Hepatocyte (in vitro differentiated cells): ENCODE results near the gene ACTR6. TPM values are rescaled to one million over a fixed set of nuclear protein-coding genes. Genes with fewer than 3 reads are reported as not detected.
"Not testable (repeated sequence)": the region's sequence is repeated elsewhere in the genome, so short reads cannot be mapped to it uniquely, and the experiment has no call there.

ENCODE experiments used
- DNase-seq: peaks from one replicate; pipeline ENCODE4 v3.0.0-alpha.2; 2016; ENCODE audit warnings: low spot score
- H2AFZ ChIP-seq: fragments of 200-600 bp; sonication (generic); 2 replicates; pipeline ENCODE4 v1.6.0; 2016; ENCODE audit warnings: antibody characterized with exemption, mild to moderate bottlenecking
- H3K27ac ChIP-seq: fragments of 200-600 bp; sonication (generic); 2 replicates; pipeline ENCODE4 v1.5.1; 2016; ENCODE audit warnings: mild to moderate bottlenecking
- H3K27me3 ChIP-seq: fragments of 200-600 bp; sonication (generic); 2 replicates; pipeline ENCODE4 v1.6.1; 2016
- H3K36me3 ChIP-seq: fragments of 200-600 bp; sonication (generic); replicated peaks from 2 replicates; pipeline ENCODE4 v1.5.1; 2016; ENCODE audit warnings: low read depth; ENCODE audit not compliant: insufficient read depth
- H3K4me1 ChIP-seq: fragments of 200-600 bp; sonication (generic); 2 replicates; pipeline ENCODE4 v1.5.1; 2016; ENCODE audit warnings: mild to moderate bottlenecking, moderate library complexity; ENCODE audit not compliant: insufficient read depth
- H3K4me2 ChIP-seq: fragments of 200-600 bp; sonication (generic); 2 replicates; pipeline ENCODE4 v1.6.0; 2016
- H3K4me3 ChIP-seq: fragments of 200-600 bp; sonication (generic); 2 replicates; pipeline ENCODE4 v1.5.1; 2016; ENCODE audit warnings: mild to moderate bottlenecking
- H3K79me2 ChIP-seq: fragments of 200-600 bp; sonication (generic); 2 replicates; pipeline ENCODE4 v1.6.0; 2017; ENCODE audit warnings: mild to moderate bottlenecking
- H3K9me2 ChIP-seq: fragments of 200-600 bp; sonication (generic); replicated peaks from 2 replicates; pipeline ENCODE4 v1.6.0; 2017; ENCODE audit warnings: mild to moderate bottlenecking; ENCODE audit not compliant: insufficient read depth
- H3K9me3 ChIP-seq: fragments of 200-600 bp; sonication (generic); 2 replicates; pipeline ENCODE4 v1.5.1; 2016; ENCODE audit warnings: low read depth, mild to moderate bottlenecking
- H4K20me1 ChIP-seq: fragments of 200-600 bp; sonication (generic); 2 replicates; pipeline ENCODE4 v1.6.0; 2016; ENCODE audit warnings: mild to moderate bottlenecking; ENCODE audit not compliant: insufficient read depth, poor library complexity, severe bottlenecking
- CTCF ChIP-seq: fragments of 200-600 bp; sonication (generic); IDR thresholded peaks from 2 replicates; pipeline ENCODE4 v1.5.1; 2016; ENCODE audit warnings: antibody characterized with exemption, mild to moderate bottlenecking; ENCODE audit not compliant: poor library complexity
- EZH2 ChIP-seq: fragments of 200-600 bp; sonication (generic); IDR thresholded peaks from 2 replicates; pipeline ENCODE4 v1.6.1; 2016; ENCODE audit warnings: antibody characterized with exemption, mild to moderate bottlenecking, borderline replicate concordance
- EZH2phosphoT487 ChIP-seq: fragments of 200-600 bp; sonication (generic); IDR thresholded peaks from one replicate; pipeline ENCODE4 v1.6.1; 2018; ENCODE audit warnings: antibody characterized with exemption, mild to moderate bottlenecking, low read depth, moderate library complexity; ENCODE audit not compliant: unreplicated experiment, severe bottlenecking
- WGBS: methylation state at CpG from one replicate; pipeline ENCODE4 v1.1.6; 2016; ENCODE audit warnings: low lambda C conversion rate; ENCODE audit errors: missing lambda C conversion rate; 5-methylcytosine and 5-hydroxymethylcytosine counted together
- polyA plus RNA-seq: library from polyadenylated mRNA; unstranded; fragments of >200 nt; fragmentation: Nextera tagmentation; extraction: Ambion mirVana; gene quantifications from 2 replicates; pipeline ENCODE4 v1.2.1, GENCODE V29; 2016
- total RNA-seq: library from RNA; depleted of rRNA; stranded (reverse); fragments of >200 nt; gene quantifications from 2 replicates; pipeline ENCODE4 v1.2.3, GENCODE V29; 2014

ACTR6 gene
- total and polyA plus RNA-seq, 2 experiments from 2014 or later: 18.0 to 38.0 TPM

- Histone ChIP-seq H4K20me1 (no peaks in the 10 kb centered on the region), H3K4me2 (no peak overlapping the region), H2AFZ (no peak overlapping the region), H3K36me3 (no peaks in the 10 kb centered on the region), H3K4me3 (no peak overlapping the region), H3K9me3 (no peaks in the 10 kb centered on the region), H3K79me2 (no peaks in the 10 kb centered on the region), H3K27me3 (no peaks in the 10 kb centered on the region), H3K9me2 (no peaks in the 10 kb centered on the region), H3K27ac (no peak overlapping the region), H3K4me1 (peaks cover 7% of the 10 kb centered on the region)
- no peak for DNase-seq
- WGBS: 92% methylated on average over 3 of the region's 3 CpGs
- TF ChIP-seq EZH2 (no peak), EZH2phosphoT487 (no peak)
Observed at GRCh38 chr12:100221523-100221922, 20.9 kb downstream of the ACTR6 start.

- not testable (repeated sequence) for DNase-seq, H3K36me3 ChIP-seq, H3K4me2 ChIP-seq, H3K27ac ChIP-seq, H4K20me1 ChIP-seq, H2AFZ ChIP-seq, H3K9me3 ChIP-seq, H3K4me1 ChIP-seq, H3K27me3 ChIP-seq, H3K9me2 ChIP-seq, H3K79me2 ChIP-seq, H3K4me3 ChIP-seq
- 98% methylated on average over 6 of the region's 6 CpGs for WGBS
Observed at GRCh38 chr12:100222173-100222572, 21.6 kb downstream of the ACTR6 start.

- no peaks in the 10 kb centered on the region for H4K20me1 ChIP-seq
- no peaks in the 10 kb centered on the region for H3K79me2 ChIP-seq
- H3K36me3 ChIP-seq: no peaks in the 10 kb centered on the region
- DNase-seq: no peak
- H3K4me1 ChIP-seq: no peaks in the 10 kb centered on the region
- no peaks in the 10 kb centered on the region for H3K9me2 ChIP-seq
- TF ChIP-seq EZH2 (no peak), CTCF (no peak), EZH2phosphoT487 (no peak)
- H3K27me3 ChIP-seq: no peaks in the 10 kb centered on the region
- no peak overlapping the region for H3K27ac ChIP-seq
- no peak overlapping the region for H3K4me3 ChIP-seq
- H3K9me3 ChIP-seq: no peaks in the 10 kb centered on the region
- no peak overlapping the region for H2AFZ ChIP-seq
- no peak overlapping the region for H3K4me2 ChIP-seq
Observed at GRCh38 chr12:100225491-100225890, 24.9 kb downstream of the ACTR6 start.

GRCh38 chr12:100229036-100229635 is 28.5 kb downstream of the ACTR6 start:
- 91% methylated on average over 5 of the region's 5 CpGs for WGBS
- Histone ChIP-seq H3K4me1 (no peaks in the 10 kb centered on the region), H3K27me3 (no peaks in the 10 kb centered on the region), H2AFZ (no peak overlapping the region), H4K20me1 (no peaks in the 10 kb centered on the region), H3K79me2 (no peaks in the 10 kb centered on the region), H3K27ac (no peak overlapping the region), H3K4me3 (no peak overlapping the region), H3K9me3 (no peaks in the 10 kb centered on the region), H3K36me3 (no peaks in the 10 kb centered on the region), H3K9me2 (no peaks in the 10 kb centered on the region), H3K4me2 (no peak overlapping the region)
- TF ChIP-seq CTCF: peak; percentile 37
- TF ChIP-seq EZH2: no peak
- peak; percentile 38 for DNase-seq
